ENCODE results near the gene PTPN7.
"Not testable (repeated sequence)": the region's sequence is repeated elsewhere in the genome, so short reads cannot be mapped to it uniquely, and the experiment has no call there.

PTPN7 gene

GRCh38 chr1:202189001-202189790 is 28.8 kb upstream of the PTPN7 start:
- no peak for DNase-seq

GRCh38 chr1:202187697-202188407 is 27.4 kb upstream of the PTPN7 start:
- no peak for DNase-seq

DNA sequence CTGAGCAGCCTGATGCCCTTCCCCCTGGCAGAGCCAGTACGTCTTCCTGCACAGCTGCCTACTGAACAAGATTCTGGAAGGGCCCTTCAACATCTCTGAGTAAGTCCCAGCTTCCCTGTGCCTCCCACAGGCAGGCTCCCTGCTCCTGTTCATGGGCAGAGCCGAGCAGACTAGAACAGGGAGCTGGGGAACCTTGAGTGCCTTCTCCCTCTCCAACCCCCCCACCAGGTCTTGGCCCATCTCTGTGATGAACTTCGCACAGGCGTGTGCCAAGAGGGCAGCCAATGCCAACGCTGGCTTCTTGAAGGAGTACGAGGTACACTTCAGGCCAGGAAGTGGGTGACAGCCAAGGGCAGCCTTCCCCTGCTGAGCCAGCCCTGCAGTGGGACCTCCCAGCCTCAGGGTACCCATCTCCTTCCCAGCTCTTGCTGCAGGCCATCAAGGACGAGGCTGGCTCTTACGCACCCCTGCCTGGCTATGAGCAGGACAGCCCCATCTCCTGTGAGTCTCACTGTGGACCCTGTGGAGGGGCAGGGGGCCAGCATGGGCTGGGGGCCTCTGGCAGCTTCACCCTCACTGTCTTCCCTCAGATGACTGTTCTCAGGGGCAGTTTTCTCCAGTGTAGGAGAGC is 26.8 kb upstream of the PTPN7 start:
- no peak for DNase-seq

DNA sequence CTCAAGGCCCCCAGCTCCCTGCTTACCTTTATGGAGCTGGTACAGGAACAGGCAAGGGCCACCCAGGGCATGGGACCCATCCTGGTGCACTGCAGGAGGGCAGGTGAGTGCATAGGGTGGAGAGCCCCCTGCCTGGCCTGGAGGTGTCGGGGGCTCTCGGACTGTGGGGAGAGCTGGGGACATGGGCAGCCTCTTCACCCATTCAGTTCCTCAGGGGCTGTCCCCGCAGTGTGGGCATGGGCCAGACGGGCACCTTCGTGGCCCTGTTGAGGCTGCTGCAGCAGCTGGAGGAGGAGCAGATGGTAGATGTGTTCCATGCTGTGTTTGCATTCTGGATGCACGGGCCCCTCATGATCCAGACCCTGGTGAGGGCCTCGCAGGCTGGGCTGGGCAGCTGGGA is 25.9 kb upstream of the PTPN7 start:
- no peak for DNase-seq

- DNase-seq = peak; percentile 42
Observed at GRCh38 chr1:202184750-202185460, 24.5 kb upstream of the PTPN7 start.

DNA sequence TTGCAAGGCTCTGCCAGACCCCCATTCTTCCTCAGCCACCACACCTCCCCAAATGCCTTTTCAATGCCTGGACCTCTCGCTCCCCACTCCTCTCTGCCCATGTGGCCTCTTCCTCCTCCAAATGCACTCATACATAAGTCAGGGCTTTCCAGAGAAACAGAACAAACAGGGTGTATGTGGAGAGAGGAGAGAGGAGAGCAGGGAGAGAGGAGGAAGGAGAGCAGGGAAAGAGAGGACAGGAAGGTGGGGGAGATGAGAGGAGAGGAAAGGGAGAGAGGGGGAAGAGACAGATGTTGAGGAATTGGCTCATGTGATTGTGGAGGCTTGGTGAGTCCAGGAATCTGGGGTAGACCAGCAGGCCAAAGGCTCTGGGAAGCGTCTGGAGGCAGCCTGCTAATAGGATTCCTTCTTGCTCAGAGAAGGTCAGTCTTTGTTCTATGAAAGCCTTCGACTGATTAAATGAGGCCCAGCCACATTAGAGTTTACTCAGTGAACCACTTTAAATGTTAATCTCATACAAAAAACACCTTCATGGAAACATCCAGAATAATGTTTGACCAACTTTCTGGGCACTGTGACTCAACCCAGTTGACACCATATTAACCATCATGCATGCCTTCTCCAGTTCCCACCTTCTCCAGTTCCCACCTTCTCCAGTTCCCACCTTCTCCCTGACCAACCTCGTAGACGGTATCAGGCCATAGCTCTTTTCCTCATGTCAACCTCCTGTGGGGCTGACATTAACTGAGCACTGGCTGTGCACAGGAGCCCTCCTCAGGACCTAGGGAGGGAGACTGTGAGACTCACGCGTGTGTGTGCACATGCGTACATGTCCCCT is 21.9 kb upstream of the PTPN7 start:
- DNase-seq = no peak

DNA sequence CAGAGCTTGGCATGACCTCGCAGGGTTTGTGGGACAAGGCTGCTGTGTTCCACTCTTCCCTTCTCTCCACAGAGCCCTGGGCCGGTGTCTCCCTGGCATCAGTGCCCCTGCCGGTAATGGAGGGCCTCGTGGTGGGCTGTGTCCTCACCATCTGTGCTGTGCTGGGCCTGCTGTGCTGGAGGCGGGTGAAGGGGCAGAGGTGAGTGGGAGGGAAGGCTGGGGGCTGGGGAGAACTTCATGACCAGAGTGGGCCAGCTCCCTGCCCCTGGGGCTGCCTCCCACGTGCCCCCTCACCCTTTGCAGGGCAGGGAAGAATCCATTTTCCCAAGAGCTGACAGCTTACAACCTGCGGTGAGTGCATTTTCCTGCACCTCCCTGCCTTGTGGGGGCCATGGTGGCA is 21.2 kb upstream of the PTPN7 start:
- no peak for DNase-seq

DNA sequence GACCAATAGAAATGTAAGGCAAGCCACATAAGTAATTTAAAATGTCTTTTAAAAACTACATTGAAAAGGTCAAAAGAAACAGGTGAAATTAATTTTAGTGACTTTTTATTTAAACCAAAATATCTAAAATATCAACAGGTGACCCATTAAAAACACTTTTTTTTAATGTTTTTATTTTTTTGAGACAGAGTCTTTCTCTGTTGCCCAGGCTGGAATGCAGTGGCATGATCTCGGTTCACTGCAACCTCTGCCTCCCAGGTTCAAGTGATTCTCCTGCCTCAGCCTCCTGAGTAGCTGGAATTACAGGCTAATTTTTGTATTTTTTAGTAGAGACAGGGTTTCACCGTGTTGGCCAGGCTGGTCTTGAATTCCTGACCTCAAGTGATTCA is 20.3 kb upstream of the PTPN7 start:
- not testable (repeated sequence) for DNase-seq

- DNase-seq = no peak
Observed at GRCh38 chr1:202179828-202180750, 19.7 kb upstream of the PTPN7 start.

DNA sequence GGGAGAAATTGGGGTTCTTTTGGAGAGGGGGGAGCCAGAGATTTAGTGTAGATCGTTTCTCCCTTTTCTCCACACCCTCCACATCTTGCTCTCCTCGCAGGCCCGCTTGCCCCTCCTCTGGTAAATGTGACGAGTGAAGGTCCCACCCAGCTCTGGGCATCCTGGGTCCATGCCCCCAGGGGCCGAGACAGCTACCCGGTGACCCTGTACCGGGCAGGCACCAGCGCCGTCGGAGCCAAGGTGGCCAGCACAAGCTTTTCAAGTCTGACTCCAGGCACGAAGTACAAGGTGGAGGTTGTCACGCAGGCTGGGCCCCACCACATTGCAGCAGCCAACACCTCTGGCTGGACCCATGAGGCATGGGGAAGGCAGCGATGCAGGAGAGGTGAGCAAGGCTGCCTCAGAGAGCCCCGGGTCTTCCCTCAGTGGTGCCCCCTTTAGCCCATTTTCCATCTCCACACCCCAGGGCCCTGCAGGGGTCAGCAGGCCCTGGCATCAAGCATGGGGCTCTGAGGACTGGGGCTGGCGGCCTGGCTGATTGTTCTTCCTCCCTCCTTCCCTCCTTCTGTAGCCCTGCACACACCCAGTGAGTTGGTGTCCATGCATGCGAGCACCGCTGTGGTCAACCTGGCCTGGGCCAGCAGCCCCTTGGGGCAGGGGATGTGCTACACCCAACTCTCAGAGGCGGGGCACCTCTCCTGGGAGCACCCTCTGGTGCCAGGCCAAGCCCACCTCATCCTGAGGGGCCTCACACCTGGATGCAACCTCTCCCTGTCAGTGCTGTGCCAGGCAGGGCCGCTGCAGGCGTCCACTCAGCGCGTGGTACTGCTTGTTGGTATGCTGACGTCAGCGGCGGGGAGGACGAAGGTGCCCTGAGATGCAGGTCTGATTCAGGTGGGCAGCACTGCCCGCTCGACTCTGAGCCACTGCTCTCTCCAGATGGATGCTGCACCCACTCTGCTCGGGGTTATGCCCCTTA is 16.8 kb upstream of the PTPN7 start:
- DNase-seq = no peak

DNA sequence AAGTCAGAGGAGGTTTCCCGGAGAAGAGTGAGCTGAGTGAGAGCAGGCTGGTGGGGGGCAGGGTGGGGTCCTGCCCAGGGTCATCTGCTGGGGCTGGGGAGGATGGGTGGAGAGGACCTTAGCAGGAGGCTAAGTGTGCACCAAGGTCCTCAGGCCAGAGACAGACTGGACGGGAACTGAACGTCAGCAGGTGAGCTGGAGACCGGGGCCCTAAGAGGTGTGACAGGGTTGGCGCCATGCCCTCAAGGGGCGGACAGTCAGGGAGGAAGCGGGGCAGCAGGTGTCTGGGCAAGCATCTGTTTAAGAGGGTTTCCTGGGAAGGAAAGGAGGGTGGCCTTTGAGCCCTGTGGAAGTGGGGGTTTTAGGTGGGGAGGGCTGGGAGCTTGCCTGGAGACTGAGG is 13.6 kb upstream of the PTPN7 start:
- no peak for DNase-seq

- DNase-seq = no peak
Observed at GRCh38 chr1:202172015-202172355, 11.6 kb upstream of the PTPN7 start.

DNA sequence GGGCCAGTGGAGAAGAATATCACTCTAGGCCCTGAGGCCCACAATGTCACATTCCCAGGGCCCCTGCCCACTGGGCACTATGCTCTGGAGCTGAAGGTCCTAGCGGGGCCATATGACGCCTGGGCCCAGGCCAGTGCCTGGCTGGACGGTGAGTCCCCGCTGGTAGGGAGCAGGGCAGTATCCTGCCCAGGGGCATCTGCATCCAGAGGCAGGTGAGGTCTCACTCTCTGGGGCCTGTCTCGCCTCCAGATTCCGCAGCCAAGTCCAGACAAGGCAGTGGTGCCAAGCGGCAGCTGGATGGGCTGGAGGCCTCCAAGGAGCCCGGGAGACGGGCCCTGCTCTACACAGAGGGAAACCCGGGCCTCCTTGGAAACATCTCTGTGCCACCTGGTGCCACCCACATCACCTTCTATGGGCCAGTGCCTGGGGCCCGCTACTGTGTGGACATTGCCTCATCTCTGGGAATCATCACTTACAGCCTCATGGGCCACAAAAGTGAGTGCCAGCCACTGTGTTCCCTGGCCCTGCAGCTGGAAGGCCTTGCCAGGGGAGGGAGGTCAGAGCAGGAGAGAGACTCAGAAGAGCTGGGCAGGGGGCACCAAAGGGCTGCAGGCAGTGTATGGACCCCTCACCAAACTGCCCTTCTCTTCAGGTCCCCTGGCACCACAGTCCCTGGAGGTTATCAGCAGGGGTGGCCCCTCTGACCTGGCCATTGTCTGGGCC is 11.1 kb upstream of the PTPN7 start:
- no peak for DNase-seq

DNA sequence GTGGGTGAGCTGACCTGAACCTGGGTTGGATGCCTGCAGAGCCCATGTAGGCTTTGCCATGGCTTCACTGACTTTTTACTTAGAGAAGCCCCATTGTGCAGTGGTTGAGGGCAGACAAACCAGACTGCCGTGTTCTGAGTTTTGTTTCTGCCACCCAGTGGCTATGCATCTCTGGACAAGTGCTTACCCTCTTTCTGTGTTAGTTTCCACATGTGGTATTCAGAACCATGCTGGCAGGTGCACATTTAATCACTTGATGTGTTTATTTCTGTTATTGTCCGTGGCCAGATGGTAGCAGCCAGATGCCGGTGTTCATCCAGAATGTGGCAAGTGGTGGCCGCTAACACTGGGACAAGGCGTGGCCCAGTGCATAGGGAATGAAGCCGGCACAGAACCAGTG is 10.3 kb upstream of the PTPN7 start:
- DNase-seq = no peak

GRCh38 chr1:202168861-202169260 is 8.5 kb upstream of the PTPN7 start:
- no peak for DNase-seq

DNA sequence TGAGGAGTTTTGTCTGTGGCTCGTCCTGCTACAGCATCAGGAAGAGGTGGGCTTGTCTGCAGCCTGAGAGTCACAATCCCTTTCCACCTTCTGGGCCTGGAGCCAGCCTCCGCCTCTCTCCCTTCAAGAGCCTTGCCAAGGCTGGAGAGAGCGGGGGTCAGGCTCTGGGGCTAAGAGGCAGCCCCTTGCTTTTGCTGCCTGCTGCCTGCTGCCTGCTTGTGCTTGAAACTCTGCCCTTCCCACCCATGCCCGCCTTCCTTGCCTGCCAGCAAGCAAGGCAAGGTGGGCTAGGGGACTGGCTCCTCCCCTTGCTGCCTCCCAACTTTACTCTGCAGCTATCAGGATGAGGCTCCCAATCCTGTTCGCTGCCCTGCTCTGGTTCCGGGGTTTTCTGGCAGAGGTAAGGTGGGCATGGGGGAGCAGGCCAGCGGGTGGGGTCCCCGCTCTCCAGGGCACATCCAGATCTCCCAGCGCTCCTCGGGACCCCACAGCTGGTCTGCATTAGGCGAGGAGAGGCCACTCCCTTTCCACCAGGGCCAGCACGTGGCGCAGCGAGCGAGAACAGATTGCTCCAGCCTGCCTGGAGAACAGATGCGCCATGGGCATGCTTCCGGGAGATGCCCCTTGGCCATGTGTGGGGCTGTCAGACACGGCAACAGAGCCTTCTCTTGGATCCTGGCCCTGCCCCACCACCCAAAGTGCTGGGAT is 7.5 kb upstream of the PTPN7 start:
- no peak for DNase-seq

DNA sequence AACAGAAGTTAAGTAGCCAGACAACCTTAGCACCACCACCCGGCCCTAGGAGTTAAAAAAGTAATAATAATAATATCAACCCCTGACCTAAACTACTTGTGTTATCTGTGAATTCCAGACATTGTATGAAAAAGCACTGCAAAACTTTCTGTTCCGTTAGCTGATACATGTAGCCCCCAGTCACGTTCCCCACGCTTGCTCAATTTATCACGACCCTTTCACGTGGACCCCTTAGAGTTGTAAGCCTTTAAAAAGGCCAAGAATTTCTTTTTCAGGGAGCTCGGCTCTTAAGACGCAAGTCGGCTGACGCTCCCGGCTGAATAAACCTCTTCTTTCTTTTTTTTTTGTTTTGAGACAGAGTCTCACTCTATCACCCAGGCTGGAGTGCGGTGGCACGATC is 6.7 kb upstream of the PTPN7 start:
- not testable (repeated sequence) for DNase-seq

DNA sequence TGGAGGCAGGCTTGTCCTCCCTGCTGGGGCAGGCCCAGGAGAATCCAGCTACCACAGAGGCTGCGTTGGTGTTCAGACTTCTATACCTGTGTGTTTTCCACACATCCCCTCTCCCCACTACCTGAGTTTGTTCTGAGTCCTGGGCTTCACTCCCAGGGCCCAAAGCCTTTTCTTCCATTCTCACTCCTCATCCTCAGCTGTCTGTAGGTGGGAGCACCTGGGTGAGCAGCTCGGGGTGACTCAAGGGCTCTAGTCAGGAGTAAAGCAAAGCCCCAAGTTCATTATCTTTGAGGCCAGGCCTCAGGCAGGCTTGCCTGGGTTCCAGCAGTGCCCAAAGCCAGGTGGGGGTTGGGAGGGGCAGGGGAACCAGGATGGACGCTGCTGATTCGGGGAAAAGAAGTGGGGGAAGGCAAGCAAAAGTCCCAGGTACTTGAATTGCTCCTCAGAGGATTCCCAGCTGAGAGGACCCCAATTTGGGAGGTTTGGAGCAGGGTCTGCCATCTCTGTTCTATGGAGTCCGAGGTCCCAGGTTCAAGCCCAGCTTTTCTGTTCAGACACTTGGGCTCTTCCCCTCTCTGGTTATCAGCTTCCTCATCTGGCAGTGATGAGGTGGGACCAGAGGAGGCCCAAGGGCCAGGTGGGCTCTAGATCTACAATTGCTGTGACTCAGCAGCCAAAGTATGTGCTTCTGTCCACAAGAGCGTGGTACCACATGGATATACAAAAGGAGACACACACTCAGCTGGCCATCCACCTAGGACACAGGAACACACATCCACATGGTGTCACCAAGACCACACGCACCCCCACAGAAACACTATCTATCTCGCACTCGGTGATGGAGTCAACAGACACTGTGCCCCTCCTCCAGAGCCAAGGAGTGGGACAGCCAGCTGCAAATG is 5.8 kb upstream of the PTPN7 start:
- no peak for DNase-seq

Measured in NCI-H748 treated with DMSO at 0.1 percent for 48 hours (cell line).